ENCODE measurements around the gene KIF2C. TPM values are rescaled to one million over a fixed set of nuclear protein-coding genes. Genes with fewer than 3 reads are reported as not detected.
"Not testable (repeated sequence)": the region's sequence is repeated elsewhere in the genome, so short reads cannot be mapped to it uniquely, and the experiment has no call there.

Gene KIF2C
- polyA plus RNA-seq, 1 experiment, result 35.3 TPM

DNA sequence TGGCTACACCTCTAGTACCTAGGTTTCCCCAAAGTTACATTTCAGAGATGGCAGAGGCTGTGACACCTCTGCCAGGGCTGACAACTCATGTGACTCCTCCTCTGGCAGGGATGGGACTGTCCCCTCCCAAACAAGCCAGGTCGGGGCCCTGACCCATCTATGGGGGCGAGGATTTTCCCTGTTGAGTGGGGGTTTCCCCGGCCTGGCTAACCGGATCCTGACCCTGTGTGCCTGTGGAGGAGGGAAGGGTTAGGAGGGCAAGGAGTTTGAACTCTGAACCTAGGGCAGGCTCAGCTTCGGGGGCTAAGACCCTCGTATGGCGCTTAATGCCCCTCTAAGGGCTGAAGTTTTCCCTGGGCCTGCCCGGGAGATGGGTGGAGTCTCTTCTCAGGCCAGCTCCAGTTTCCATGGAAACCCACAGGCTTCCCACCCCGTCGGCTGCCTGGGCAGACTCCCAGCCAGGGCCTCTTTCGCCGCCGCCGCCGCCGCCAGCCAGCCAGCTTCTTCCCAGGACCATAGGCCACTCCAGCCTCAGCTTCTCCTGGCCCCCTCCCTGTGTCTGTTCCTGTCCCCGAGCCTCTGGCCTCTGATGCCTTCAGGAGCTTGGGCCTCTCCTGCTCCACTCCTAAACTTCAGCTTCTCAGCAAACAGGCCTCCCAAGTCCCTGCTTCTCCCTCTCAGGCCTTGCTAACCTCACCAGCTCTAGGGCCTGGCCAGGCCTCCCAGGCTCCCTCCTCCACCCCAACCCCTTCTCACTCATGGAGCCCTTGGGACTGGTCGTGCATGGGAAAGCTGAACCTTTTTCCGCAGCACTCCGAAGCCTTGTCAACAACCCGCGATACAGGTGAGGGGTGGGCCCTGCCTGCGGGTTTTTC lies 68.7 kb downstream of the KIF2C start, which contains the start of gene BTBD19:
BTBD19 (plus strand) TSS at position 461 of the 875 bp plus-strand sequence; CDS start at position 759, 298 bp downstream.
- no peaks in the 10 kb centered on the region for H3K27me3 ChIP-seq (ENCODE audit: control insufficient read depth, insufficient read depth, low read length)
- CTCF ChIA-PET, result interaction anchor here (0.9 to 2.9 kb wide), 11 partner anchors 8 to 206 kb away, joined by 3 to 17 read pairs (median 5); partner anchors contain the start of genes BEST4, HECTD3, PLK3 and TMEM53
- H3K4me3 ChIP-seq (ENCODE audit: low read depth, low read length), result peak within 1 kb of the TSS; percentile 59
- no peak for DNase-seq (ENCODE audit: low read depth)
- H3K36me3 ChIP-seq (ENCODE audit: control insufficient read depth, insufficient read depth, low read length), result peaks cover 24% of the 10 kb centered on the region
- TF ChIP-seq, protein P1, sequence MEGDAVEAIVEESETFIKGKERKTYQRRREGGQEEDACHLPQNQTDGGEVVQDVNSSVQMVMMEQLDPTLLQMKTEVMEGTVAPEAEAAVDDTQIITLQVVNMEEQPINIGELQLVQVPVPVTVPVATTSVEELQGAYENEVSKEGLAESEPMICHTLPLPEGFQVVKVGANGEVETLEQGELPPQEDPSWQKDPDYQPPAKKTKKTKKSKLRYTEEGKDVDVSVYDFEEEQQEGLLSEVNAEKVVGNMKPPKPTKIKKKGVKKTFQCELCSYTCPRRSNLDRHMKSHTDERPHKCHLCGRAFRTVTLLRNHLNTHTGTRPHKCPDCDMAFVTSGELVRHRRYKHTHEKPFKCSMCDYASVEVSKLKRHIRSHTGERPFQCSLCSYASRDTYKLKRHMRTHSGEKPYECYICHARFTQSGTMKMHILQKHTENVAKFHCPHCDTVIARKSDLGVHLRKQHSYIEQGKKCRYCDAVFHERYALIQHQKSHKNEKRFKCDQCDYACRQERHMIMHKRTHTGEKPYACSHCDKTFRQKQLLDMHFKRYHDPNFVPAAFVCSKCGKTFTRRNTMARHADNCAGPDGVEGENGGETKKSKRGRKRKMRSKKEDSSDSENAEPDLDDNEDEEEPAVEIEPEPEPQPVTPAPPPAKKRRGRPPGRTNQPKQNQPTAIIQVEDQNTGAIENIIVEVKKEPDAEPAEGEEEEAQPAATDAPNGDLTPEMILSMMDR (IDR thresholded peaks at IDR 0.05; ENCODE audit: insufficient read depth, low read depth, low read length), result no peak
- POLR2A ChIA-PET, result interaction anchor here (0.6 to 3.2 kb wide), 2 partner anchors 11 to 78 kb away, joined by 3 to 9 read pairs; partner anchors contain the start of gene RNU5D-1

DNA sequence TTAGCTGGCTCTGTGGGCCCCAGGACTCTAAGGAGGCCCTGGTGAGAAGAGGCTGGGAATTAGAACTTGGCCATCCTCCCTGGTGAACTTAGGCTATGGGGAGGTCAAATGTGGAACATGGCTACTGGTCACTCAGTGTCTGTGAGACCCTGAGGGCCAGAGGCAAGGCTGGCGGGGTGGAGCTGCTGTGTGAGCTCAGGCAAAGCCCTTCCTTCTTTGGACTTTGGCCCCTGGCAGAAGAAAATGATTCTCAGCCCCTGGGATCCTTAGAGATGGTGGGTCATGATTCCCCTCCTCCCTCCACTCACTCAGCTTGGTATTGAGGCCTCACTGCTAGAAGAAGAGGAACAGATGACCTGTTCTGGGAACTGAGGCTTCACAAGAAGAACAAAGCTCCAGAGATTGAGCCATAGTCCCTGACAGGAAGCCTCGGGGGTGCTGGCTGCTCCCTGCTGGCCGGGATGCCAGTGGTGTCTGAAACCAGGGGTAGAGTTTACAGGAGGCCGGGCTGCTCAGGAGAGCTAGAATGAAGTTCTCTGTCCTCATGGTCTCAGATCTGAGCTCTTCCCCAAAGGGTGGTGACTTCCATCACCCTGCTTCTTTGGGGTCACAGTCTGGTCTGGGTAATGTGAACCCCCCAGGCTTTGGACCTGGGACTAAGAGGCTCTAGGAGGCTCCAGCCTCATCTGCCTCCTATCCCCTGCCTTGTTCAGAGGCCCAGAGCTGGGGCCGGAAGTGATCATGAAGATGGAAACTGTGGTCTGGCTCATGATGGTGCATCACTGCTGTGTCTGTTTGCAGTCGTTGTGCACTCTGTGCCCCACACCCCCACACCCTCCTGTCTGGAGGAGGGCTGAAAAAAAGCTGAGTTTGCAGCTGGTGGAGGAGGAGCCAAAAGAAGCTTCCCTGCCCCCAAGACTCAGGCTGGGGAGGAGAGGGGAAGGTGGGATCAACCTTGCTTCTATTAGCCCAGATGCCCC lies 69.6 kb downstream of the KIF2C start:
- DNase-seq (ENCODE audit: low read depth), result no peak
- CTCF ChIA-PET, result interaction anchor here (0.7 to 2.9 kb wide), 12 partner anchors 9 to 313 kb away, joined by 3 to 17 read pairs (median 5); partner anchors contain the start of genes BEST4, HECTD3, PLK3 and TMEM53
- TF ChIP-seq, protein P1 (IDR thresholded peaks at IDR 0.05; ENCODE audit: insufficient read depth, low read depth, low read length), result peak; percentile 33
- POLR2A ChIA-PET, result interaction anchor here (0.7 to 3.2 kb wide), 3 partner anchors 9 to 78 kb away, joined by 3 to 9 read pairs (median 3); no protein-coding TSS in a partner anchor
- no peaks in the 10 kb centered on the region for H3K27me3 ChIP-seq (ENCODE audit: control insufficient read depth, insufficient read depth, low read length)
- peaks cover 20% of the 10 kb centered on the region for H3K36me3 ChIP-seq (ENCODE audit: control insufficient read depth, insufficient read depth, low read length)
- H3K4me3 ChIP-seq (ENCODE audit: low read depth, low read length), result peak overlapping the region; percentile 59

DNA sequence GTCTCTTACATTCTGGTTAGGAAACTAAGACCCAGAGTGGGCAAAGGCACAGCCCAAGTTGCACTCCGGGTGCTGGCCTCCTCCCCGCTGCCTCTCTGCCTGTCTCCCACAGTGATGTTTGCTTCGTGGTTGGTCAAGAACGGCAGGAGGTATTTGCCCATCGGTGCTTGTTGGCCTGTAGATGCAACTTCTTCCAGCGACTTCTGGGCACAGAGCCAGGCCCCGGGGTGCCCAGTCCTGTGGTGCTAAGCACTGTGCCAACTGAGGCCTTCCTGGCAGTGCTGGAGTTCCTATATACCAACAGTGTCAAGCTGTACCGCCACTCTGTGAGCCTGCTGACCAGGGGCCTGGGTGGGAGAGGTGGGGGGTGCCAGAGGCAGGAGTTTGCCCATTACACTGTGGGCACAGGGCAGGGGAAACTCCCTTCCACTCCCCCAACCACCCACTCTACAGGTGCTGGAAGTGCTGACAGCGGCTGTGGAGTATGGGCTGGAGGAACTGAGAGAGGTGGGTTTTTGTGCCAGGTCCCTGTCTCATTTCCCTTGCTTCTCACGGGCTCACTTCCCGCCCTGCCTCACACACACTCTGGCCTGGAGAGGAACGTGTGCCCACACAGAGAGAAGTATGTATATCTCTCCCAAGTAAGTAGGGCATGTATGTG lies 70.6 kb downstream of the KIF2C start:
- POLR2A ChIA-PET, result interaction anchor here (1.3 to 3.2 kb wide), 2 partner anchors 9 to 10 kb away, joined by 3 to 9 read pairs; no protein-coding TSS in a partner anchor
- DNase-seq (ENCODE audit: low read depth), result no peak
- Histone ChIP-seq H3K36me3 (ENCODE audit: control insufficient read depth, insufficient read depth, low read length) (peaks cover 19% of the 10 kb centered on the region), H3K4me3 (ENCODE audit: low read depth, low read length) (peak overlapping the region; percentile 59), H3K27me3 (ENCODE audit: control insufficient read depth, insufficient read depth, low read length) (no peaks in the 10 kb centered on the region)
- CTCF ChIA-PET, result interaction anchor here (0.6 to 2.5 kb wide), 5 partner anchors 8 to 762 kb away, joined by 3 to 17 read pairs (median 5); partner anchors contain the start of gene PLK3
- TF ChIP-seq, protein P1 (IDR thresholded peaks at IDR 0.05; ENCODE audit: insufficient read depth, low read depth, low read length), result no peak

DNA sequence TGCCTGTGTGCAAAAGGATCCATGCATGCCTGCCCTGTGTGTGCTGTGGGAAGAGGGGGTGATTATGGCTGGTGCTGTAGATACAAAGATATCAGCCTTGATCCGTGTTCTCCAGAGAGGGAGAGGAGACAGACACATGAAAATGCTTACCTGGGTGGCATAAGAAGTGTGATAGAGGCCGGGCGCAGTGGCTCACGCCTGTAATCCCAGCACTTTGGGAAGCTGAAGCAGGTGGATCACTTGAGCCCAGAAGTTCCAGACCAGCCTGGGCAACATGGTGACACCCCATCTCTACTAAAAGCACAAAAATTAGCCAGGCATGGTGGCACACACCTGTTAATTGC lies 71.1 kb downstream of the KIF2C start:
- ChIA-PET CTCF (interaction anchor here (1.2 to 3.3 kb wide), 2 partner anchors 8 to 10 kb away, joined by 5 to 14 read pairs; partner anchors contain the start of gene PLK3), POLR2A (interaction anchor here (0.6 kb wide), 1 partner anchor 496 kb away, joined by 4 read pairs; no protein-coding TSS in a partner anchor)
- H3K36me3 ChIP-seq (ENCODE audit: control insufficient read depth, insufficient read depth, low read length), result peaks cover 15% of the 10 kb centered on the region
- not testable (repeated sequence) for H3K4me3 ChIP-seq (ENCODE audit: low read depth, low read length); DNase-seq (ENCODE audit: low read depth); H3K27me3 ChIP-seq (ENCODE audit: control insufficient read depth, insufficient read depth, low read length)

DNA sequence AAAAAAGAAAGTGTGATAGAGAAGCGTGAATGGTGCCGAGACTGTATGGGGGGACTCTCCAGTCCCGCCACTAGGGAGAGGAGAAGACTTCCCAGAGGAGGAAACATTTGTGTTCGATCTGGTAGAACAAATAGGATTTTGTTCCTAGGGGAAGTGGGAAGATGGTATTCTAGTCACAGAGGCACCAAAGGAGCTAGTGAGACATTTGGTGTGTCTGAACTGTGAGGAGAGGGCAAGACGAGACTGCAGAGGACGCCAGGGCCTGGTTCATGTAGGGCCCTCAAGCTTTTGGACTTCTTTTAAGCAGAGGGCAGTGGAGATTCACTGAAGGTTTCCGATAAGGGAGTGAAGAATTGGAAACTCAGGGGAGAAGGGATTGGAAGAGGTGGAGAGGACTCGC lies 71.6 kb downstream of the KIF2C start:
- Histone ChIP-seq H3K36me3 (ENCODE audit: control insufficient read depth, insufficient read depth, low read length) (peaks cover 17% of the 10 kb centered on the region), H3K27me3 (ENCODE audit: control insufficient read depth, insufficient read depth, low read length) (no peaks in the 10 kb centered on the region), H3K4me3 (ENCODE audit: low read depth, low read length) (no peak overlapping the region)
- no peak for DNase-seq (ENCODE audit: low read depth)
- CTCF ChIA-PET, result interaction anchor here (1.2 to 3.3 kb wide), 2 partner anchors 8 to 10 kb away, joined by 5 to 14 read pairs; partner anchors contain the start of gene PLK3
- POLR2A ChIA-PET, result interaction anchor here (0.6 kb wide), 1 partner anchor 497 kb away, joined by 4 read pairs; no protein-coding TSS in a partner anchor
- TF ChIP-seq, protein P1 (IDR thresholded peaks at IDR 0.05; ENCODE audit: insufficient read depth, low read depth, low read length), result no peak

Data from BJ (cell line).